ENCODE results near the gene DIDO1. TPM values are rescaled to one million over a fixed set of nuclear protein-coding genes. Genes with fewer than 3 reads are reported as not detected.
A peak's percentile ranks its signal among the peaks of the same experiment; 100 is the strongest.

The DIDO1 gene
- total and polyA plus RNA-seq, 2 of the 13 experiments (the other 11 are each of a cell fraction or from before 2014, with no cell fraction given) = 75.0 to 75.1 TPM

GRCh38 chr20:62924442-62925075 is 1.7 kb downstream of the DIDO1 start (continued):
- TF ChIP-seq RNF219 (CRISPR knock-in tag; IDR thresholded peaks at IDR 0.05) (peak; percentile 5; the same call in 1 of the 2 replicates), ZFX (CRISPR knock-in tag; IDR thresholded peaks at IDR 0.05; ENCODE audit: low read depth) (peak; percentile 43; the same call in 1 of the 2 replicates), FOXK2 (IDR thresholded peaks at IDR 0.05) (peak; percentile 47; the same call in 1 of the 2 replicates), MTA3 (CRISPR knock-in tag; IDR thresholded peaks at IDR 0.05) (no peak), ZNF441 (CRISPR knock-in tag; IDR thresholded peaks at IDR 0.05; ENCODE audit: borderline replicate concordance) (no peak), MYC (CRISPR knock-in tag; IDR thresholded peaks at IDR 0.05; ENCODE audit: borderline replicate concordance) (no peak), ZNF652 (CRISPR knock-in tag; IDR thresholded peaks at IDR 0.05; ENCODE audit: borderline replicate concordance, low read depth) (no peak), HNRNPH1 (optimal IDR thresholded peaks at IDR 0.05; ENCODE audit: low read depth, low read length) (no peak), POGK (CRISPR knock-in tag; conservative IDR thresholded peaks at IDR 0.05) (0 out of 2 replicates have a peak, but pooled peaks have one; percentile 34), ESRRA (CRISPR knock-in tag; IDR thresholded peaks at IDR 0.05; ENCODE audit: low read depth) (no peak), ISL2 (CRISPR knock-in tag; IDR thresholded peaks at IDR 0.05) (no peak), NFKBIZ (CRISPR knock-in tag; IDR thresholded peaks at IDR 0.05) (0 out of 2 replicates have a peak, but pooled peaks have one; percentile 42), SRSF4 (IDR thresholded peaks at IDR 0.05; ENCODE audit: low read depth, low read length, poor library complexity, severe bottlenecking) (no peak), FOSL1 (CRISPR knock-in tag; IDR thresholded peaks at IDR 0.05; ENCODE audit: borderline replicate concordance) (no peak), MAFG (CRISPR knock-in tag; IDR thresholded peaks at IDR 0.05) (no peak), KAT8 (CRISPR knock-in tag; IDR thresholded peaks at IDR 0.05) (no peak), ZNF256 (CRISPR knock-in tag; conservative IDR thresholded peaks at IDR 0.05) (no peak), ZBTB4 (CRISPR knock-in tag; IDR thresholded peaks at IDR 0.05; ENCODE audit: borderline replicate concordance) (no peak), ZNF331 (CRISPR knock-in tag; IDR thresholded peaks at IDR 0.05) (no peak), ZKSCAN5 (CRISPR knock-in tag; IDR thresholded peaks at IDR 0.05) (no peak), KMT2B (CRISPR knock-in tag; IDR thresholded peaks at IDR 0.05) (no peak)

All from HepG2 (cell line).